Epithelial cell of esophagus (primary cell): ENCODE measurements around the gene INKA1.

Experiments used
- DNase-seq: peaks from one replicate; pipeline ENCODE4 v3.0.0; 2010; ENCODE audit warnings: low read depth
- H3K4me3 ChIP-seq: 2 replicates; pipeline ENCODE4 v1.5.1; 2011; ENCODE audit warnings: mild to moderate bottlenecking, low read length, control low read depth
- CTCF ChIP-seq: IDR thresholded peaks from 2 replicates; pipeline ENCODE4 v1.5.1; 2011; ENCODE audit warnings: low read depth, mild to moderate bottlenecking, low read length, control low read depth, inconsistent platforms; ENCODE audit not compliant: insufficient read depth; ENCODE audit errors: missing control alignments

The INKA1 gene

GRCh38 chr3:49794431-49794830, 8.6 kb upstream of the INKA1 start:
- DNase-seq = no peak

GRCh38 chr3:49794926-49795905, 7.8 kb upstream of the INKA1 start:
- H3K4me3 ChIP-seq = no peak overlapping the region
- no peak for DNase-seq
- no peak for TF ChIP-seq CTCF

More at GRCh38 chr3:49794431-49794830, 8.6 kb upstream of the INKA1 start:
- no peak for TF ChIP-seq CTCF
- no peak overlapping the region for H3K4me3 ChIP-seq

GRCh38 chr3:49799105-49799504, 4.0 kb upstream of the INKA1 start:
- no peak for DNase-seq
- no peak for TF ChIP-seq CTCF
- no peak overlapping the region for H3K4me3 ChIP-seq

DNA sequence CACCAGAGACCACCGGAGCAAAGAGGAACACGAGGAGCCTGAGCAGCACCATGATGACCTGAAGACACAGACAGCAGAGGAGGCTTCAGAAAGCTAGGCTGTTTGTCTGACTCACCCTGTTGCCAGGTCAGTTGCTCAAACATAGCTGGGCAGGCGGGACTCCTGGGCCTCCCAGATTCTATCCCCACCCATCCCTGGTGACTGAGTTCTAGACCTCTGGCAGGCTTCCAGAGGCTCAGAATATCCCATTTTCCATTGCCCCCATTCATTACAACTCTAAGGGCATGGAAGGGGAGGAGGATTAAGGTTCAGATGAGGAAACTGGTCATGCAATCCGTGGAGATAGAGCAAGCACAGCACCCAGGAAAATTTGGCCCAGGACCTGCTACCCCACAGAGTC, 3.3 kb upstream of the INKA1 start, which contains the start of gene CDHR4:
Gene CDHR4 (minus strand): TSS at position 113 of the 400 bp plus-strand sequence. CDS start 61 bp downstream, at position 52.
- TF ChIP-seq CTCF = no peak
- no peak within 1 kb of the TSS for H3K4me3 ChIP-seq
- peak; percentile 88 for DNase-seq

DNA sequence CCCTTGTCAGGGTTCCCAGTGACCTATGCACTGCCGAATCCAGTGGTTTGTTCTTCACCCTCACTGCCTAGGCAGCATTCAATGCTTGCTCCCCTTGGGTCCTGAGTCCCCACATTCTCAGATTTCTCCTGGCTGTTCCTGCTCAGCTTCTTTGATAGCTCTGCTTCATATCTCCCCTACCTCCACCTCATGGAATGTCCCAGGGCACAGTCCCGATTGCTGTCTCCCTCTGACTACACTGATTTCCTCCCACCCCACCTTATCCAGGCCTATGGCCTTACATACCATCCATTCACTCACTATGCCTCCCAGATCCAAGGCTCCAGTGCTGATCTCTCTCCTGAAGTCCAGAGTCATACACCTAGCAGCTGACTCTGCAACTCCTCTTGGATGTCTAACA, 1.9 kb upstream of the INKA1 start:
- no peak overlapping the region for H3K4me3 ChIP-seq
- TF ChIP-seq CTCF = no peak
- no peak for DNase-seq

DNA sequence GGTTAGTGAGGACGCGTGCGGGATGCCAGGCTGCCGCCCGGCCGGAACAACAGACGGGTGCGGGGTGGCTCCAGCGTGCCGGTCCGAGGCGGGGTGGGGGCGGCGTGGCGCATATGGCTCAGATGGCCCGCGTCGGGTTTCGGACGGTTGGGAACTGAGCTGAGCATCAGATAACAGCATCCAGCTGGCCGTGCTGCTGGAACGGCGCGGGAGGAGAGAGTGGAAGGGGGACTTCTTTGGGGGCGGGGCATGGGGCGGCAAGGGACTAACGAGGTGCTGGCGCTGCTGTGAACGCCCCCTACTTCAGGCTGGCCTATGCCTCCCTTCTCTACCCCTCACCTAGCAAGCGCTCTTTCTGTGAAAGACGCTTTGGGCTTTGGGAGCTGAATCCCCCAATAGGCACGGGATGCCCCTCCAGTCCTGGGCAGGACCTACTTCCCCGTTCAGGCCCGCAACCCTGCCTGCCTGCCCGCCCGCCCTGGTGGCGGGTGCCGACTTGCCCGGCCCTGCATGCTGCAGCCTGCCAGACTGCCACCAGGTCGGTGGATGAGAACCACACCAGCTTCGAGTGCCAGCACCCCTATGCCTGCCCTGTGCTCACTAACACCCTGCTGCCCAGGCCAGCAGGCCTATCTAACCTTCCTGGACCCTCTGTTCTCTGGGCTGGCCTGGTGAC, 542 bp downstream of the INKA1 start:
- H3K4me3 ChIP-seq = peak overlapping the region; percentile 83
- DNase-seq = peak; percentile 96
- no peak for TF ChIP-seq CTCF
